CD14-positive monocyte (primary cell): Measurements from ENCODE around the gene C1QTNF3. TPM values are rescaled to one million over a fixed set of nuclear protein-coding genes. Genes with fewer than 3 reads are reported as not detected.

Source experiments
- DNase-seq, 3 donors: peaks; one replicate each; pipeline ENCODE4 v3.0.0-alpha.2; 2011 to 2022
- H2AFZ ChIP-seq: 2 replicates; pipeline ENCODE4 v1.6.0; 2012; ENCODE audit warnings: mild to moderate bottlenecking, low read depth, low read length, inconsistent platforms; ENCODE audit not compliant: insufficient read depth, poor library complexity, severe bottlenecking
- H3K27ac ChIP-seq, 2 donors: 1 replicate in 1 of 2; 2 replicates in 1 of 2; pipeline ENCODE4 v1.5.1; 2012 to 2013; ENCODE audit warnings: low read length in 2 of 2, control low read depth in 1 of 2, inconsistent platforms in 1 of 2, low read depth in 1 of 2, mild to moderate bottlenecking in 1 of 2
- H3K27me3 ChIP-seq, 2 donors: one replicate each; pipeline versions ENCODE4 v1.6.0 to v1.6.1; 2011 to 2013; ENCODE audit warnings: low read length in 2 of 2; ENCODE audit not compliant: control insufficient read depth in 2 of 2, insufficient read depth in 2 of 2
- H3K36me3 ChIP-seq, 2 donors: replicated peaks in 1 of 2; 1 replicate in 1 of 2; 2 replicates in 1 of 2; pipeline versions ENCODE4 v1.5.1 to v1.6.1; 2012 to 2013; ENCODE audit warnings: low read length in 2 of 2, control low read depth in 1 of 2, inconsistent platforms in 1 of 2, mild to moderate bottlenecking in 1 of 2; ENCODE audit not compliant: insufficient read depth in 2 of 2, control insufficient read depth in 1 of 2
- H3K4me1 ChIP-seq, 2 donors: 1 replicate in 1 of 2; 2 replicates in 1 of 2; pipeline versions ENCODE4 v1.5.1 to v1.6.1; 2012 to 2013; ENCODE audit warnings: low read length in 2 of 2, control low read depth in 1 of 2, inconsistent platforms in 1 of 2, mild to moderate bottlenecking in 1 of 2, moderate library complexity in 1 of 2; ENCODE audit not compliant: insufficient read depth in 2 of 2, control insufficient read depth in 1 of 2
- H3K4me2 ChIP-seq: replicated peaks from 2 replicates; pipeline ENCODE3; 2012; ENCODE audit warnings: low read length, moderate library complexity, mild to moderate bottlenecking; ENCODE audit not compliant: poor library complexity, severe bottlenecking; ENCODE audit errors: extremely low read depth
- H3K4me3 ChIP-seq, 3 experiments: fragments of 200-600 bp in 1 of 3; sonication (generic) in 1 of 3; replicated peaks in 1 of 3; 1 replicate in 2 of 3; 2 replicates in 1 of 3; pipeline ENCODE4 v1.5.1; 2011 to 2013; ENCODE audit warnings: low read length in 3 of 3, mild to moderate bottlenecking in 3 of 3, control low read depth in 2 of 3, low read depth in 2 of 3, inconsistent platforms in 1 of 3, moderate library complexity in 1 of 3
- H3K79me2 ChIP-seq: 2 replicates; pipeline ENCODE4 v1.6.0; 2012; ENCODE audit warnings: mild to moderate bottlenecking, control low read depth, inconsistent platforms, low read length, moderate library complexity; ENCODE audit not compliant: insufficient read depth
- H3K9ac ChIP-seq: 2 replicates; pipeline ENCODE4 v1.6.0; 2017; ENCODE audit warnings: low read length, mild to moderate bottlenecking; ENCODE audit not compliant: insufficient read depth, poor library complexity, severe bottlenecking
- H3K9me3 ChIP-seq, 2 donors: replicated peaks in 1 of 2; 1 replicate in 1 of 2; 2 replicates in 1 of 2; pipeline versions ENCODE4 v1.5.1 to v1.6.1; 2012 to 2013; ENCODE audit warnings: low read length in 2 of 2, control low read depth in 1 of 2; ENCODE audit not compliant: control insufficient read depth in 1 of 2, insufficient read depth in 1 of 2
- H4K20me1 ChIP-seq: 2 replicates; pipeline ENCODE4 v1.6.0; 2012; ENCODE audit warnings: mild to moderate bottlenecking, low read length, control low read depth, moderate library complexity; ENCODE audit not compliant: insufficient read depth
- H3K27ac Mint-ChIP-seq, 7 donors: one replicate each; pipeline ENCODE4 v1.8.0; 2020; ENCODE audit warnings: mild to moderate bottlenecking in 7 of 7, mixed read lengths in 7 of 7, moderate library complexity in 6 of 7, inconsistent platforms in 2 of 7
- H3K27me3 Mint-ChIP-seq, 3 donors: one replicate each; pipeline ENCODE4 v1.8.0; 2021 to 2022; ENCODE audit warnings: low read depth in 3 of 3, mild to moderate bottlenecking in 3 of 3, mixed read lengths in 3 of 3, moderate library complexity in 3 of 3, inconsistent platforms in 1 of 3
- H3K36me3 Mint-ChIP-seq, 2 donors: one replicate each; pipeline ENCODE4 v1.8.0; 2020; ENCODE audit warnings: mixed read lengths in 2 of 2, inconsistent platforms in 1 of 2, mild to moderate bottlenecking in 1 of 2
- H3K4me1 Mint-ChIP-seq: one replicate; pipeline ENCODE4 v1.8.0; 2020; ENCODE audit warnings: mild to moderate bottlenecking, mixed read lengths
- H3K4me3 Mint-ChIP-seq, 2 donors: one replicate each; pipeline ENCODE4 v1.8.0; 2020; ENCODE audit warnings: mild to moderate bottlenecking in 2 of 2, mixed read lengths in 2 of 2, moderate library complexity in 1 of 2
- H3K9me3 Mint-ChIP-seq, 7 donors: one replicate each; pipeline ENCODE4 v1.8.0; 2020 to 2022; ENCODE audit warnings: mixed read lengths in 7 of 7, mild to moderate bottlenecking in 6 of 7, moderate library complexity in 6 of 7, inconsistent platforms in 2 of 7
- CTCF ChIP-seq: fragments of 200-600 bp; IDR thresholded peaks from one replicate; pipeline ENCODE4 v1.8.0; 2022; ENCODE audit warnings: antibody characterized with exemption, mild to moderate bottlenecking
- WGBS: methylation state at CpG from one replicate; pipeline ENCODE4 v1.1.5; 2013; ENCODE audit warnings: missing lambda C conversion rate; ENCODE audit not compliant: insufficient coverage; 5-methylcytosine and 5-hydroxymethylcytosine counted together
- intact Hi-C, 2 donors: fragments of 100-400 bp; cut with micrococcal nuclease; formaldehyde crosslinking; loops; one replicate each; pipeline versions ENCODE4 v1.15.0 to v1.15.1; 2023
- polyA plus RNA-seq, 3 donors: library from polyadenylated mRNA; depleted of rRNA in 1 of 3; unstranded in 2 of 3; stranded (reverse) in 1 of 3; fragments of 300-500 nt in 2 of 3; fragments of >200 nt in 1 of 3; fragmentation: Illumina TruSeq in 2 of 3; gene quantifications; 1 replicate in 2 of 3; 2 replicates in 1 of 3; pipeline ENCODE4 v1.2.3, GENCODE V29; 2012 to 2021

Gene C1QTNF3
- polyA plus RNA-seq, 3 donors, result 1.5 TPM; not detected in 2

GRCh38 chr5:34016222-34016621 is 26.8 kb downstream of the C1QTNF3 start:
- intact Hi-C loops, result no loop called here
- no peaks in the 10 kb centered on the region for H3K27me3 ChIP-seq
- Mint-ChIP-seq H3K9me3 (peaks cover 0 to 5% (median 0%) of the 10 kb centered on the region in 7 donors), H3K27me3 (peaks cover 0 to under 1% (median 0%) of the 10 kb centered on the region in 3 donors), H3K36me3 (peaks cover 6 to 14% of the 10 kb centered on the region in 2 donors), H3K4me3 (no peak overlapping the region), H3K4me1 (no peaks in the 10 kb centered on the region), H3K27ac (no peak overlapping the region)
- no peaks in the 10 kb centered on the region for H4K20me1 ChIP-seq
- no peaks in the 10 kb centered on the region for H3K79me2 ChIP-seq
- no peak overlapping the region for H2AFZ ChIP-seq
- no peak for DNase-seq
- no peak for TF ChIP-seq CTCF
- no peak overlapping the region for H3K27ac ChIP-seq
- no peak overlapping the region for H3K4me3 ChIP-seq
- no peak overlapping the region for H3K9ac ChIP-seq
- 100% methylated on average over 2 of the region's 5 CpGs for WGBS
- no peaks in the 10 kb centered on the region for H3K9me3 ChIP-seq
- no peaks in the 10 kb centered on the region for H3K36me3 ChIP-seq
- H3K4me2 ChIP-seq, result no peak overlapping the region
- H3K4me1 ChIP-seq, result no peaks in the 10 kb centered on the region

GRCh38 chr5:34015120-34015822 is 27.7 kb downstream of the C1QTNF3 start:
- Mint-ChIP-seq H3K9me3 (peaks cover 0 to 9% (median 0%) of the 10 kb centered on the region in 7 donors), H3K4me1 (no peaks in the 10 kb centered on the region), H3K27me3 (peaks cover 0 to 3% (median 0%) of the 10 kb centered on the region in 3 donors), H3K4me3 (no peak overlapping the region), H3K36me3 (peaks cover 3 to 8% of the 10 kb centered on the region in 2 donors), H3K27ac (no peak overlapping the region)
- intact Hi-C loops, result no loop called here
- WGBS, result 100% methylated on average over 1 of the region's 4 CpGs
- Histone ChIP-seq H3K27me3 (no peaks in the 10 kb centered on the region), H3K79me2 (no peaks in the 10 kb centered on the region), H3K4me2 (no peak overlapping the region), H3K9me3 (no peaks in the 10 kb centered on the region), H3K27ac (no peak overlapping the region), H4K20me1 (no peaks in the 10 kb centered on the region), H3K4me3 (no peak overlapping the region), H3K4me1 (no peaks in the 10 kb centered on the region), H3K9ac (no peak overlapping the region), H3K36me3 (no peaks in the 10 kb centered on the region), H2AFZ (no peak overlapping the region)
- no peak for DNase-seq
- TF ChIP-seq CTCF, result no peak
